Stomach smooth muscle (tissue), 2 donors: Measurements from ENCODE around the gene VTN.

Experiments
- H3K27ac ChIP-seq: one replicate; pipeline ENCODE4 v1.7.0; 2013; ENCODE audit warnings: mild to moderate bottlenecking, low read length, inconsistent platforms
- H3K27me3 ChIP-seq, 2 donors: one replicate each; pipeline ENCODE4 v1.7.0; 2013; ENCODE audit warnings: low read length in 2 of 2; ENCODE audit not compliant: insufficient read depth in 2 of 2, control insufficient read depth in 1 of 2
- H3K36me3 ChIP-seq, 2 donors: one replicate each; pipeline ENCODE4 v1.7.0; 2013; ENCODE audit warnings: low read length in 2 of 2; ENCODE audit not compliant: control insufficient read depth in 2 of 2, insufficient read depth in 2 of 2
- H3K4me1 ChIP-seq: one replicate; pipeline ENCODE4 v1.7.0; 2013; ENCODE audit warnings: low read length; ENCODE audit not compliant: control insufficient read depth, insufficient read depth
- H3K4me3 ChIP-seq, 2 donors: one replicate each; pipeline ENCODE4 v1.7.0; 2013; ENCODE audit warnings: low read length in 2 of 2
- H3K9ac ChIP-seq, 2 donors: one replicate each; pipeline ENCODE4 v1.7.0; 2013; ENCODE audit warnings: low read length in 2 of 2, mild to moderate bottlenecking in 1 of 2
- H3K9me3 ChIP-seq, 2 donors: one replicate each; pipeline ENCODE4 v1.7.0; 2013; ENCODE audit warnings: low read length in 2 of 2; ENCODE audit not compliant: control insufficient read depth in 2 of 2
- donor health status: healthy.
- donor health status: Pancreatic carcinoma.

Gene VTN

GRCh38 chr17:28395968-28396367 lies 25.9 kb upstream of the VTN start:
- H3K9ac ChIP-seq = no peak overlapping the region
- no peak overlapping the region for H3K4me3 ChIP-seq
- H3K4me1 ChIP-seq = peaks cover 2% of the 10 kb centered on the region
- H3K36me3 ChIP-seq = peaks cover 20 to 46% of the 10 kb centered on the region in 2 donors
- no peaks in the 10 kb centered on the region for H3K9me3 ChIP-seq
- H3K27ac ChIP-seq = no peak overlapping the region
- H3K27me3 ChIP-seq = no peaks in the 10 kb centered on the region

DNA sequence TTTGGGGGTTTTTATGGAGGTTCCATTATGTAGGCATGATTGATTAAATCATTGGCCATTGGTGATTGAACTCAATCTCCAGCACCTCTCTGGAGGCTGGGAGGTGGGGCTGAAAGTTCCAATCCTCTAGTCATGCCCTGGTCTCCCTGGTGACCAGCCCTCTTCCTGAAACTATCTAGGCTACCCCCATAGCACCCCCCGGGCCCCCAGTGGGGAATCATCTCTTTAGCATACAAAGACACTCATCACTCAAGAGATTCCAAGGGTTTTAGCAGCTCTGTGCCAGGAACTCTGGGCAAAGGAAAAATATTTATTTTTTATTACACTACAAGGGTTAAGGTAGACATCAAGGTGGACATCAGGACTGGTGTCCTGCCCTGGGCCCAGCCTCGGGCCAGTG lies 25.3 kb upstream of the VTN start:
- H3K36me3 ChIP-seq = peaks cover 24 to 47% of the 10 kb centered on the region in 2 donors

DNA sequence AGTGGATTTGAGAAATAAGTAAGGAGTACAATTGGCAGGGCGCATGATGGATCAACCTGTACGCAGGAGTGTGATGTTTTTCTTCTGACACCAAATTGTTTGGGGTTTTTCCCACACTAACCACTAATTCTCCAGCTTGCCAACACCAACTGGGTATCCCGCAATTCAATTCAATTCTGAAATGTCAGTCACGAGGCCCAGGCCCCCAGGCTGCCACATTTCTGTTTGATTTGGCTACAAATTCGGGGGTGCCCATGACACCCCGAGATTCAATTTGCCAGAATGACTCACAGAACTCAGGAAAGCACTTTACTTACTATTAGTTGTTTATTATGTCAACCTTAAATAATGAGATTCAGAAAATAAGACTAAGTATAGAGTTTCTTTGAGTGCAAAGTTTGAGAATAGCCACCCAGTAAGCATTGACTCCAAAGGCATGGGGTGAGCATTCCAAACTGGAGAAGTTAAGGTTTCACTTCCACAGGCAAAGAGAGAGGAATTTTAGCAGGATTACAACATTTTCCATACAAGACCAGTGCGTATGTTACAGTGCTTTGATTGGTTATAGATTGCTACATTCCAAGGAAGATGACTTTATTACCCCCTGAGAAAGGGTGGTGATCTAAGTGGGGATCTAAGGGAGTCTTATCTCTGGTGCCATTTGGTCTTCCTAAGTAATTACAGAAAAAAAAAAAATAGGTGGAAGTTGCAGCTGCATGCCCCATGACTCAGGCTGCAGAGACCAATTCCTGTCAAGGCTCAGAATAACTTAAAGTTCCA lies 24.4 kb upstream of the VTN start:
- H3K36me3 ChIP-seq = peaks cover 24 to 54% of the 10 kb centered on the region in 2 donors
- H3K9ac ChIP-seq = no peak overlapping the region
- H3K4me3 ChIP-seq = no peak overlapping the region
- no peaks in the 10 kb centered on the region for H3K9me3 ChIP-seq
- H3K27ac ChIP-seq = no peak overlapping the region
- H3K27me3 ChIP-seq = no peaks in the 10 kb centered on the region
- no peaks in the 10 kb centered on the region for H3K4me1 ChIP-seq

More for the DNA sequence above, 25.3 kb upstream of the VTN start:
- H3K9me3 ChIP-seq = no peaks in the 10 kb centered on the region
- no peak overlapping the region for H3K4me3 ChIP-seq
- no peaks in the 10 kb centered on the region for H3K4me1 ChIP-seq
- H3K27ac ChIP-seq = no peak overlapping the region
- H3K9ac ChIP-seq = no peak overlapping the region
- H3K27me3 ChIP-seq = no peaks in the 10 kb centered on the region

DNA sequence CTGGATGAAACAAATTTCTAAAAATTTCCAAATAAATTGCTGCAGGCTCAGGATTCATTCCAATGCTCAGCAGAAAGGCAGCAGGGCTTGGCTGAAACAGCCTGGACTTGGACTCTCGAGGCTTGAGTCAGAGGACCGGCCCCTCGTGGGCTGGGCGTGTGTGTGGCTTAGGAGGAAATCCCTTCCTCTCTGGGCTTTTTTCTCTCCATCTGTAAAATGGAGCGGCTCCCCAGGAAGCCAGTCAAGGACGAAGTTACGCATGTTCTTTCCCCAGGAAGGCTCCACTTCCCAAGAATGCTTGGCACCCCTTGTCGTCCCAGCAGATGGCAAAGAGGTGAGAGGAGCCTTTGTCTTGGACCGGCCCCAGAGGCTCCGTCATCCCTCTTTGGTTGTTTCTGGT lies 22.4 kb upstream of the VTN start:
- Histone ChIP-seq H3K9ac (no peak overlapping the region), H3K9me3 (no peaks in the 10 kb centered on the region), H3K27ac (no peak overlapping the region), H3K4me1 (no peaks in the 10 kb centered on the region), H3K27me3 (no peaks in the 10 kb centered on the region), H3K36me3 (peaks cover 30 to 41% of the 10 kb centered on the region in 2 donors), H3K4me3 (no peak overlapping the region)

DNA sequence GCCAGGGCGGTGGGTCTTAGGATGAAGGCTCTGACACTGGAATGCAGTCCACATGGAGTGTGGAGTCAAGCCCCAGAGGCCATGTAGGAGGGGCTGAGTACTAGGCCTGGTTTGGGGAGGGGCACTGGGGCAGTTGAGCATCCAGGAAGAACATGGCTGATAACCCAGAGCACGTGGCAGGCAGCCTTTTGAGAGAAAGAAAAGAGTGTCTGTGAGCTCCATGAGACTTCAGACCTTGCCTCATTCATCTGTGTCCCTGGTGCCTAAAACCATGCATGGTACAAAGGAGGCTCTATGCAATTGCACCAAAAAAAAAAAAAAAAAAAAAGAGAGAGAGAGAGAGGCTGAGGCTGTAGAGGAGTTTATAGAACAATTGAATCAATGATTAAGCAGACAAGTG lies 21.3 kb upstream of the VTN start:
- no peaks in the 10 kb centered on the region for H3K4me1 ChIP-seq
- peaks cover 30 to 37% of the 10 kb centered on the region in 2 donors for H3K36me3 ChIP-seq
- no peaks in the 10 kb centered on the region for H3K27me3 ChIP-seq
- no peak overlapping the region for H3K4me3 ChIP-seq
- no peak overlapping the region for H3K9ac ChIP-seq
- H3K27ac ChIP-seq = no peak overlapping the region
- no peaks in the 10 kb centered on the region for H3K9me3 ChIP-seq

- H3K27me3 ChIP-seq = no peaks in the 10 kb centered on the region
- H3K4me1 ChIP-seq = no peaks in the 10 kb centered on the region
- no peak overlapping the region for H3K9ac ChIP-seq
- H3K36me3 ChIP-seq = peaks cover 29 to 34% of the 10 kb centered on the region in 2 donors
- H3K27ac ChIP-seq = no peak overlapping the region
- no peaks in the 10 kb centered on the region for H3K9me3 ChIP-seq
- no peak overlapping the region for H3K4me3 ChIP-seq
Measured at GRCh38 chr17:28390984-28391383, 20.9 kb upstream of the VTN start.

- H3K27ac ChIP-seq = no peak overlapping the region
- H3K4me1 ChIP-seq = no peaks in the 10 kb centered on the region
- H3K9ac ChIP-seq = no peak overlapping the region
- no peaks in the 10 kb centered on the region for H3K9me3 ChIP-seq
- H3K36me3 ChIP-seq = peaks cover 25 to 30% of the 10 kb centered on the region in 2 donors
- H3K4me3 ChIP-seq = no peak overlapping the region
- no peaks in the 10 kb centered on the region for H3K27me3 ChIP-seq
Measured at GRCh38 chr17:28390563-28390962, 20.5 kb upstream of the VTN start.

GRCh38 chr17:28390141-28390540 lies 20.0 kb upstream of the VTN start:
- peaks cover 25 to 30% of the 10 kb centered on the region in 2 donors for H3K36me3 ChIP-seq
- no peaks in the 10 kb centered on the region for H3K4me1 ChIP-seq
- H3K27me3 ChIP-seq = no peaks in the 10 kb centered on the region
- no peak overlapping the region for H3K9ac ChIP-seq
- no peaks in the 10 kb centered on the region for H3K9me3 ChIP-seq
- H3K27ac ChIP-seq = no peak overlapping the region
- H3K4me3 ChIP-seq = no peak overlapping the region

- H3K9me3 ChIP-seq = no peaks in the 10 kb centered on the region
- H3K4me1 ChIP-seq = peaks cover 3% of the 10 kb centered on the region
- no peak overlapping the region for H3K27ac ChIP-seq
- peaks cover 25 to 28% of the 10 kb centered on the region in 2 donors for H3K36me3 ChIP-seq
- no peak overlapping the region for H3K4me3 ChIP-seq
- no peaks in the 10 kb centered on the region for H3K27me3 ChIP-seq
- H3K9ac ChIP-seq = no peak overlapping the region
Measured at GRCh38 chr17:28388106-28388505, 18.0 kb upstream of the VTN start.

DNA sequence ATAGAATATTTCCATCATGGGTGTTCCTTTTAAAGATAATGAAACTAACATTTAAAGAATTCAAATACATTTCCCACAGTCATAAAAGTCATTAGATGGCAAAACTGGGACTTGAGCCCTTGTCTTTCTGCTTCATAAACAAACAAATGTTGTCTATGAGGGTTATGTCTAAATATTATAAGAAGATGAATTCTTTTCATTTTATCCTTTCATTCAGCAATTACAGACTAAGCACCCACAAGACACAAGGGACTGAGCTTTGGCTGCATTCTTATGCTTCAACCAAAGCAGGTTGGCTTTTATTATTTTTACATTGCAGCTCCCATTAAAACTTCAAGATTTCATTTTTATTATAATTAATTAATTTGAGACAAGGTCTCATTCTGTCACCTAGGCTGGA lies 16.3 kb upstream of the VTN start:
- no peak overlapping the region for H3K9ac ChIP-seq
- H3K27ac ChIP-seq = no peak overlapping the region
- no peaks in the 10 kb centered on the region for H3K9me3 ChIP-seq
- peaks cover 19 to 20% of the 10 kb centered on the region in 2 donors for H3K36me3 ChIP-seq
- H3K4me1 ChIP-seq = peaks cover 6% of the 10 kb centered on the region
- H3K4me3 ChIP-seq = no peak overlapping the region
- no peaks in the 10 kb centered on the region for H3K27me3 ChIP-seq

DNA sequence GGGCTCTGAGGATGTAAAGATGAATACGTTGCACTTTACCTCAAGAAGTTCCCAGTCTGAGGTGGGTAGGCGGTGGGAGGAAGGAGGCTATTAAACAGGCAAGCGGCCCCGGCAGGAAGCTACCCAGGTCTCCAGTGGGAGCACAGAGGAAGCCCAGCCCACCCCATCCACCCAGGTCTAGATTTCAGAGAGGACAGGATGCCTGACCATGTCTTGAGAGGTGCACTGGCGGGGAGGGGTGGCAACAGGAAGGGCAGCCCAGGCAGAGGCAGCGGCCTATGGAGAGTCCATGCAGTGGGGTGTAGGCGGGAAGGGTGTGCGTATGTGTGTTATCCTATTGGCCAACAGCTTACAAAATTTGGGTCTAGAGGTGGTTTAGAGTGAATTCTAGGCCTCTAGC lies 15.3 kb upstream of the VTN start:
- no peak overlapping the region for H3K4me3 ChIP-seq
- H3K27me3 ChIP-seq = no peaks in the 10 kb centered on the region
- H3K36me3 ChIP-seq = peaks cover 12% of the 10 kb centered on the region in 2 donors
- H3K9me3 ChIP-seq = no peaks in the 10 kb centered on the region
- H3K27ac ChIP-seq = no peak overlapping the region
- no peak overlapping the region for H3K9ac ChIP-seq
- H3K4me1 ChIP-seq = peaks cover 8% of the 10 kb centered on the region
